Duodenal mucosa (tissue), 2 donors: ENCODE measurements around the gene CDH13.

Experiments
- H3K27ac ChIP-seq: one replicate; pipeline ENCODE4 v1.7.0; 2013; ENCODE audit warnings: low read depth, low read length
- H3K27me3 ChIP-seq, 2 donors: one replicate each; pipeline ENCODE4 v1.7.0; 2013; ENCODE audit warnings: low read length in 2 of 2, control low read depth in 1 of 2; ENCODE audit not compliant: insufficient read depth in 2 of 2, control insufficient read depth in 1 of 2
- H3K36me3 ChIP-seq, 2 donors: one replicate each; pipeline ENCODE4 v1.7.0; 2013; ENCODE audit warnings: low read length in 2 of 2, control low read depth in 1 of 2; ENCODE audit not compliant: insufficient read depth in 2 of 2, control insufficient read depth in 1 of 2
- H3K4me1 ChIP-seq, 2 donors: one replicate each; pipeline ENCODE4 v1.7.0; 2013; ENCODE audit warnings: low read length in 2 of 2, control low read depth in 1 of 2; ENCODE audit not compliant: insufficient read depth in 2 of 2, control insufficient read depth in 1 of 2
- H3K4me3 ChIP-seq, 2 donors: one replicate each; pipeline ENCODE4 v1.7.0; 2013; ENCODE audit warnings: low read length in 2 of 2, low read depth in 1 of 2
- H3K9ac ChIP-seq, 2 donors: one replicate each; pipeline ENCODE4 v1.7.0; 2013; ENCODE audit warnings: low read length in 2 of 2, low read depth in 1 of 2
- H3K9me3 ChIP-seq, 2 donors: one replicate each; pipeline ENCODE4 v1.7.0; 2013; ENCODE audit warnings: low read length in 2 of 2, control low read depth in 1 of 2; ENCODE audit not compliant: control insufficient read depth in 1 of 2

CDH13 gene

GRCh38 chr16:82865412-82865811 is 238.6 kb downstream of the CDH13 start:
- Histone ChIP-seq H3K4me1 (peaks cover 12 to 14% of the 10 kb centered on the region in 2 donors), H3K27me3 (no peaks in the 10 kb centered on the region), H3K4me3 (no peak overlapping the region), H3K9ac (no peak overlapping the region), H3K9me3 (peaks cover 0 to 4% of the 10 kb centered on the region in 2 donors), H3K36me3 (no peaks in the 10 kb centered on the region), H3K27ac (no peak overlapping the region)

- Histone ChIP-seq H3K27ac (no peak overlapping the region), H3K4me3 (no peak overlapping the region)
These were observed 240.7 kb downstream of the CDH13 start for GRCh38 chr16:82867485-82867884.

GRCh38 chr16:82874271-82874670 is 247.5 kb downstream of the CDH13 start:
- no peaks in the 10 kb centered on the region for H3K27me3 ChIP-seq
- no peak overlapping the region for H3K27ac ChIP-seq
- no peak overlapping the region for H3K4me3 ChIP-seq
- H3K9ac ChIP-seq: no peak overlapping the region
- H3K9me3 ChIP-seq: peaks cover 0 to 2% of the 10 kb centered on the region in 2 donors
- no peaks in the 10 kb centered on the region for H3K4me1 ChIP-seq
- no peaks in the 10 kb centered on the region for H3K36me3 ChIP-seq

More at GRCh38 chr16:82867485-82867884, 240.7 kb downstream of the CDH13 start:
- Histone ChIP-seq H3K9ac (no peak overlapping the region), H3K36me3 (no peaks in the 10 kb centered on the region), H3K9me3 (peaks cover 0 to 6% of the 10 kb centered on the region in 2 donors), H3K4me1 (peaks cover 12 to 14% of the 10 kb centered on the region in 2 donors), H3K27me3 (no peaks in the 10 kb centered on the region)

GRCh38 chr16:82874672-82875071 is 247.9 kb downstream of the CDH13 start:
- H3K9me3 ChIP-seq: peaks cover 0 to 2% of the 10 kb centered on the region in 2 donors
- no peak overlapping the region for H3K27ac ChIP-seq
- no peaks in the 10 kb centered on the region for H3K27me3 ChIP-seq
- no peak overlapping the region for H3K4me3 ChIP-seq
- no peaks in the 10 kb centered on the region for H3K36me3 ChIP-seq
- no peaks in the 10 kb centered on the region for H3K4me1 ChIP-seq
- H3K9ac ChIP-seq: no peak overlapping the region

GRCh38 chr16:82876951-82877350 is 250.2 kb downstream of the CDH13 start:
- Histone ChIP-seq H3K27ac (no peak overlapping the region), H3K27me3 (no peaks in the 10 kb centered on the region), H3K9me3 (peaks cover 0 to 1% of the 10 kb centered on the region in 2 donors), H3K9ac (no peak overlapping the region), H3K36me3 (no peaks in the 10 kb centered on the region), H3K4me3 (no peak overlapping the region), H3K4me1 (no peaks in the 10 kb centered on the region)

- H3K36me3 ChIP-seq: no peaks in the 10 kb centered on the region
- no peak overlapping the region for H3K9ac ChIP-seq
- H3K4me1 ChIP-seq: no peaks in the 10 kb centered on the region
- H3K9me3 ChIP-seq: no peaks in the 10 kb centered on the region
- no peak overlapping the region for H3K4me3 ChIP-seq
- H3K27ac ChIP-seq: no peak overlapping the region
- H3K27me3 ChIP-seq: peaks cover 0 to 3% of the 10 kb centered on the region in 2 donors
These were observed 251.7 kb downstream of the CDH13 start for GRCh38 chr16:82878466-82878865.

- no peak overlapping the region for H3K4me3 ChIP-seq
- no peak overlapping the region for H3K9ac ChIP-seq
- H3K27me3 ChIP-seq: peaks cover 0 to 3% of the 10 kb centered on the region in 2 donors
These were observed 253.6 kb downstream of the CDH13 start for GRCh38 chr16:82880346-82880745.

GRCh38 chr16:82881516-82881915 is 254.7 kb downstream of the CDH13 start:
- H3K9ac ChIP-seq: no peak overlapping the region
- H3K27me3 ChIP-seq: peaks cover 0 to 3% of the 10 kb centered on the region in 2 donors
- no peaks in the 10 kb centered on the region for H3K36me3 ChIP-seq
- H3K4me1 ChIP-seq: no peaks in the 10 kb centered on the region
- H3K9me3 ChIP-seq: no peaks in the 10 kb centered on the region
- no peak overlapping the region for H3K4me3 ChIP-seq
- no peak overlapping the region for H3K27ac ChIP-seq

More at GRCh38 chr16:82880346-82880745, 253.6 kb downstream of the CDH13 start:
- Histone ChIP-seq H3K9me3 (no peaks in the 10 kb centered on the region), H3K27ac (no peak overlapping the region), H3K4me1 (no peaks in the 10 kb centered on the region), H3K36me3 (no peaks in the 10 kb centered on the region)

GRCh38 chr16:82882226-82882625 is 255.5 kb downstream of the CDH13 start:
- Histone ChIP-seq H3K4me3 (no peak overlapping the region), H3K36me3 (no peaks in the 10 kb centered on the region), H3K4me1 (no peaks in the 10 kb centered on the region), H3K27ac (no peak overlapping the region), H3K9ac (no peak overlapping the region), H3K27me3 (peaks cover 0 to 3% of the 10 kb centered on the region in 2 donors), H3K9me3 (no peaks in the 10 kb centered on the region)

GRCh38 chr16:82882982-82883835 is 256.4 kb downstream of the CDH13 start:
- Histone ChIP-seq H3K9me3 (no peaks in the 10 kb centered on the region), H3K9ac (no peak overlapping the region), H3K27ac (no peak overlapping the region), H3K27me3 (peaks cover 0 to 3% of the 10 kb centered on the region in 2 donors), H3K4me1 (no peaks in the 10 kb centered on the region), H3K4me3 (no peak overlapping the region), H3K36me3 (no peaks in the 10 kb centered on the region)
